ENCODE results near the gene ADAMTSL4.

Gene ADAMTSL4

DNA sequence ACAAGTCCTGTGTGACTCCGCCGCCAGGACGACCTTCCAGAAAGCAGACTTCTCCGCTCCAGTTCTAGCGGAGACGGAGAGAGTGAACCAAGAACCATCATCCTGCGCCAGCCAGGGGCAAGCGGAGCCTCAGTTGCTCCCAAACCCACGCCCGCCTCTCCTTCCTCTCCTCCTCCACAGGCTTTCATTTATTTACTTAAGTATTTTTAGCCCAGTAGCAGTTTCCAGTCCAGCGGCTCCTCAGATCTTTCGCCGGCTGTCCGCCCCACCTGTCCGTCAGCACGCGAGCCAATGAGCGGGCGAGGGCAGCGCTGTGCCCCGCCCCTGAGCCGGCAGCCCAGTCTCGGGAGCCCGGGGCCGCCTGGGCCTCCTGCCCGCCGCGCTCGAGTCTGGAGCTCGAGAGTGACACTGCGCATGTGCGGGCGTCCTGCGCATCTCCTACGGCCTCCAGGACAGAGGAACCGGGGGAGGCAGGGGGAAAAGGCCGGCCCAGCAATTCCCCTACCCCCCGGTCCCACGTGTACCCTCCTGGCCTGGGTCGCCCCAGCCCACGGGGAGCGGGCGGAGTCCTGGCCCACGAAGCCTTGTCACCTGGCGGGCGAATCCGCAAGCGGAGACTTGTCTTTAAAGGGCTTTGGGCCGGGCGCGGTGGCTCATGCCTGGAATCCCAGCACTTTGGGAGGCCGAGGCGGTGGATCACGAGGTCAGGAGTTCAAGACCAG, 33.7 kb upstream of the ADAMTSL4 start, which contains the start of gene FALEC:
TSS of gene FALEC (plus strand) at position 425 of the 722 bp plus-strand sequence.
- no peaks in the 10 kb centered on the region for H3K9me3 ChIP-seq (ENCODE audit: severe bottlenecking)
- no peaks in the 10 kb centered on the region for H3K27me3 ChIP-seq (ENCODE audit: insufficient read depth, low read depth, severe bottlenecking)
- H3K36me3 ChIP-seq: no peaks in the 10 kb centered on the region
- TF ChIP-seq, protein P1, sequence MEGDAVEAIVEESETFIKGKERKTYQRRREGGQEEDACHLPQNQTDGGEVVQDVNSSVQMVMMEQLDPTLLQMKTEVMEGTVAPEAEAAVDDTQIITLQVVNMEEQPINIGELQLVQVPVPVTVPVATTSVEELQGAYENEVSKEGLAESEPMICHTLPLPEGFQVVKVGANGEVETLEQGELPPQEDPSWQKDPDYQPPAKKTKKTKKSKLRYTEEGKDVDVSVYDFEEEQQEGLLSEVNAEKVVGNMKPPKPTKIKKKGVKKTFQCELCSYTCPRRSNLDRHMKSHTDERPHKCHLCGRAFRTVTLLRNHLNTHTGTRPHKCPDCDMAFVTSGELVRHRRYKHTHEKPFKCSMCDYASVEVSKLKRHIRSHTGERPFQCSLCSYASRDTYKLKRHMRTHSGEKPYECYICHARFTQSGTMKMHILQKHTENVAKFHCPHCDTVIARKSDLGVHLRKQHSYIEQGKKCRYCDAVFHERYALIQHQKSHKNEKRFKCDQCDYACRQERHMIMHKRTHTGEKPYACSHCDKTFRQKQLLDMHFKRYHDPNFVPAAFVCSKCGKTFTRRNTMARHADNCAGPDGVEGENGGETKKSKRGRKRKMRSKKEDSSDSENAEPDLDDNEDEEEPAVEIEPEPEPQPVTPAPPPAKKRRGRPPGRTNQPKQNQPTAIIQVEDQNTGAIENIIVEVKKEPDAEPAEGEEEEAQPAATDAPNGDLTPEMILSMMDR (IDR thresholded peaks at IDR 0.05; ENCODE audit: low read depth, low read length): no peak
- peak within 1 kb of the TSS; percentile 56 for H3K4me3 ChIP-seq (ENCODE audit: low read depth, low read length)
- DNase-seq: peak; percentile 100
- H3K27ac ChIP-seq: peak within 1 kb of the TSS; percentile 72

DNA sequence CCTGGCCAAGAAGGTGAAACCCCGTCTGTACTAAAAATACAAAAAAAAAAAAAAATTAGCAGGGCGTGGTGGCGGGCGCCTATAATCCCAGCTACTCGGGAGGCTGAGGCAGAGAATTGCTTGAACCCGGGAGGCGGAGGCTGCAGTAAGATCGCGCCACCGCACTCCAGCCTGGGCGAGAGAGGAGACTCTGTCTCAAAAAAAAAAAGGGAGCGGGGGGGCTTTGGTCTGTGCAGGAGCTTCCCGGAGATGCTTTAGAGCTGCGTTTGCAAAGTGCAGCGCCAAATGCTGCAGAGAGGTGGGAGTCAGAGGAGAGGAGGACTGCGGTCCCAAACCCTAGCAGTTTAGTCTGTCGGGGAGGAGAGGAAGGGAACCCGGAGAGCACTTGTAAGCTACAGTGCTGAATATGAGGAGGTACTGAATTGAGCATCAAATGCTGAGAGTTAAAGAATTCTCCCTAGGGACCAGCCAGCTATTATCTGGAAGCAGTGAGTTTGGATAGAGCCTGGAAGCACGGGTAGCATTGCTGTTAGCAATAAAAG, 33.1 kb upstream of the ADAMTSL4 start:
- Histone ChIP-seq H3K36me3 (no peaks in the 10 kb centered on the region), H3K9me3 (ENCODE audit: severe bottlenecking) (no peaks in the 10 kb centered on the region), H3K27ac (peak overlapping the region; percentile 72), H3K27me3 (ENCODE audit: insufficient read depth, low read depth, severe bottlenecking) (no peaks in the 10 kb centered on the region), H3K4me3 (ENCODE audit: low read depth, low read length) (peak overlapping the region; percentile 56)
- no peak for DNase-seq
- TF ChIP-seq, protein P1 (IDR thresholded peaks at IDR 0.05; ENCODE audit: low read depth, low read length): no peak

DNA sequence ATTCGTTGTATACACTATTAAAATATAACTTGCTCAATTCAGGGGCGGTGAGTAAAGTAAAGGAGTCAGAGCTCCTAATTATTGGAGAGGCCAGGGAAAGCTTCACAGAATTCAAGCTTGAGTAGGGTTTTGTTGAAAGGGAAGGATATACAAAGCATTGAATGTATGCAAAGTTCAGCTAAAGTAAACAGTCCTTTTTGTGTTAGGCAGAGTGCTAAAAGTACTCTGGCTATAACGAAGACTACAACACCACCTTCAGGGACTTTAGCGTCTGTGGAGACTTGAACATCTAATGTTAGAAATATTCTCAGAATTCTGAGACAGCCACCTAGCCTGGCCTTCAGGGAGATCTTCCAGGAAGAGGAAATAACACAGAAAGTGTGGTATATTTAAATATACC, 32.6 kb upstream of the ADAMTSL4 start:
- H3K36me3 ChIP-seq: no peaks in the 10 kb centered on the region
- peak overlapping the region; percentile 56 for H3K4me3 ChIP-seq (ENCODE audit: low read depth, low read length)
- no peaks in the 10 kb centered on the region for H3K27me3 ChIP-seq (ENCODE audit: insufficient read depth, low read depth, severe bottlenecking)
- DNase-seq: no peak
- H3K9me3 ChIP-seq (ENCODE audit: severe bottlenecking): no peaks in the 10 kb centered on the region
- H3K27ac ChIP-seq: no peak overlapping the region
- TF ChIP-seq, protein P1 (IDR thresholded peaks at IDR 0.05; ENCODE audit: low read depth, low read length): no peak

DNA sequence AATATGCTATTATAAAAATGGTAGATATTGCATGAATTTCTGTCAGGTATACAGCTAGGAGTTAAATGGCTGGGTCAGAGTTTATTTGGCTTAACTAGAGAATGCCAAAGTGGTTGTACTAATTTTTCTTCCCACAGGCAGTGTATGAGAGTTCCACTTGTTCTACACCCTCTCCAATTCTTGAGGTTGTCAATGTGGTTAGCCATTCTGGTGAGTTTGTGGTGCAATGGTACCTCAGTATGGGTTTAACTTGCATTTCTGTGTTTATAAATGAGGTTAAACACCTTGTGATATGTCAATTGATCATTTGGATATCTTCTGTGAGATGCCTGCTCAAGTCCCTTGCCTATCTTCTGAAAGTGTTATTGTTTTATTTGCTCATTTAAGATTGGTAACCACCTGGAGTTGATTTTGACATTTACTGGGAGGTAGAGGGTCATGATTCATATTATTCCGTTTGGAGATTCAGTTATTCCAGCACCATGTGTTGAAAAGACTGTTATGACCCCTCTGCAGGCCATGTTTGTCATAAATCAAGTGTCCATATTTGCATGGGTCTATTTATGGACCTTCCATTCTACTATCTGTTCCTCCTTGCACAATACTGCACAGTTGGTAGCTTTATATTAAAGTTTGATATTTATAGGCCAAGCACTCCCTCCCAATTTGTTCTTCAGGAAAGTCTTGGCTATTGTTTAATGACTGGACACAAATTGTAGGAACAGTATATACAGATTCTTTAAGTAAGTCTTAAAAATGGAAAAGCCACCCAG, 27.8 kb upstream of the ADAMTSL4 start:
- TF ChIP-seq, protein P1 (IDR thresholded peaks at IDR 0.05; ENCODE audit: low read depth, low read length): no peak
- Histone ChIP-seq H3K4me3 (ENCODE audit: low read depth, low read length) (no peak overlapping the region), H3K27me3 (ENCODE audit: insufficient read depth, low read depth, severe bottlenecking) (no peaks in the 10 kb centered on the region), H3K36me3 (no peaks in the 10 kb centered on the region), H3K27ac (no peak overlapping the region), H3K9me3 (ENCODE audit: severe bottlenecking) (no peaks in the 10 kb centered on the region)
- no peak for DNase-seq

DNA sequence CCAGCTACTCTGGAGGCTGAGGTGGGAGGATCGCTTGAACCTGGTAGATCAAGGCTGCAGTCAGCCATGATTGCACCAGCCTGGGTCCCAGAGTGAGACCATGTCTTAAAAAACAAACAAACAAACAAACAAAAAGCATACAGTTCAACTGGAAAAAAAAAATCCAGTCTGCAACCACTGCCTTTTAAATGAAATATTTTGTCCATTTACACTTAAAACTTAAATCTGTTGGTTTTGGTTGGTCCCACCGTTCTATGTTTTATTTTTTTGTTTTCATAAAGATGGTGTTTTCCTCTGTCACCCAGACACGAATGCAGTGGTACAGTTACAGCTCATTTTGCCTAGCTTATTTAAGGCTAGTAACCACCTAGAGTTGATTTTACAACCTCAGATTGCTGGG, 23.9 kb upstream of the ADAMTSL4 start:
- Histone ChIP-seq H3K36me3 (no peaks in the 10 kb centered on the region), H3K27me3 (ENCODE audit: insufficient read depth, low read depth, severe bottlenecking) (no peaks in the 10 kb centered on the region), H3K27ac (no peak overlapping the region), H3K4me3 (ENCODE audit: low read depth, low read length) (no peak overlapping the region), H3K9me3 (ENCODE audit: severe bottlenecking) (peaks cover 3% of the 10 kb centered on the region)
- DNase-seq: no peak
- TF ChIP-seq, protein P1 (IDR thresholded peaks at IDR 0.05; ENCODE audit: low read depth, low read length): no peak
